Esophagus squamous epithelium (tissue), 4 donors: ENCODE results near the gene ZNF579.

Experiments
- CTCF ChIP-seq, 6 experiments: fragments of 450-650 bp in 4 of 6; fragments of 200-600 bp in 2 of 6; sonication (generic) in 2 of 6; IDR thresholded peaks; one replicate each; pipeline ENCODE4 v1.5.1; 2016 to 2019; ENCODE audit warnings: antibody characterized with exemption in 6 of 6, mild to moderate bottlenecking in 4 of 6, moderate library complexity in 4 of 6
- POLR2A ChIP-seq, 4 donors: fragments of 450-650 bp; IDR thresholded peaks; one replicate each; pipeline ENCODE4 v1.6.1; 2017; ENCODE audit warnings: antibody characterized with exemption in 4 of 4, mild to moderate bottlenecking in 4 of 4, moderate library complexity in 3 of 4

- TF ChIP-seq POLR2A (IDR thresholded peaks at IDR 0.05): no peak
- TF ChIP-seq CTCF (IDR thresholded peaks at IDR 0.05): no peak
Measured at GRCh38 chr19:55626350-55626749, 45.7 kb upstream of the ZNF579 start.
